NCI-H2081 treated with DMSO at 0.1 percent for 48 hours (cell line): ENCODE data around the gene FOSL2.

Source experiments
- DNase-seq: peaks from one replicate; lab custom pipeline; 2025; lab: John Stamatoyannopoulos, UW

Gene FOSL2

DNA sequence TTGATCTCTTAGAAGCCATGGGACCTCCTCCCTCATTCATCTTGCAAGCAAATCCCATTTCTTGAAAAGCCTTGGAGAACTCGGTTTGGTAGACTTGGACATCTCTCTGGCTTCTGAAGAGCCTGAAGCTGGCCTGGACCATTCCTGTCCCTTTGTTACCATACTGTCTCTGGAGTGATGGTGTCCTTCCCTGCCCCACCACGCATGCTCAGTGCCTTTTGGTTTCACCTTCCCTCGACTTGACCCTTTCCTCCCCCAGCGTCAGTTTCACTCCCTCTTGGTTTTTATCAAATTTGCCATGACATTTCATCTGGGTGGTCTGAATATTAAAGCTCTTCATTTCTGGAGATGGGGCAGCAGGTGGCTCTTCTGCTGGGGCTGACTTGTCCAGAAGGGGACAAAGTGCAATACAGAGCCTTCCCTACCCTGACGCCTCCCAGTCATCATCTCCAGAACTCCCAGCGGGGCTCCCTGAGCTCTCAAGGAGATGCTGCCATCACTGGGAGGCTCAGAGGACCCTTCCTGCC is 20.0 kb downstream of the FOSL2 start:
- DNase-seq: no peak

DNA sequence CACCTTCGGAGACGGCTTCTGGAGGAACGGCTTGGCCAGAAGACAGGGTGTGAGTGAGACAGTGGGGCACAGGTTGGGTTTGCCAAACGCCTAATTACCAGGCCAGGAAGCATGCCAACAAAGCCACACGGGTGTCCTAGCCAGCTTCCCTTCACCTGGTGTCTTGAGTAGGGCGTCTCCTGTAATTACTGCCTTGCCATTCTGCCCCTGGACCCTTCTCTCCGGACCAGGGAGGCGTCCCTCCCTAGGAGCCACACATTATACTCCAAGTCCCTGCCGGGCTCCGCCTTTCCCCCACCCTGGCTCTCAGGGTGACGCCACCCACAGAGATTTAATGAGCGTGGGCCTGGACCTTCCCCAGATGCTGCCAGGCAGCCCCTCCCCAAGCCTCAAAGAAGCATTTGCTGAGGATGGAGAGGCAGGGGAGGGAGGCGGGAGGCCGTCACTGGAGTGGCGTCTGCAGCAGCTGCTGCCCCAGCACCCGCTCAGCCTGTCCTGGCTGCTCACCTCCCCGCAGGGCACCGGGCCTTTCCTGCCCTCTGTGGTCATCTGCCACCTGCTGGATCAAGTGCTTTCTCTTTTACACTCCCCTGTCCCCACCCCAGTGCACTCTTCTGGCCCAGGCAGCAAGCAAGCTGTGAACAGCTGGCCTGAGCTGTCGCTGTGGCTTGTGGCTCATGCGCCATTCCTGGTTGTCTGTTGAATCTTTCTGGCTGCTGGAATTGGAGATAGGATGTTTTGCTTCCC is 20.7 kb downstream of the FOSL2 start:
- no peak for DNase-seq

DNA sequence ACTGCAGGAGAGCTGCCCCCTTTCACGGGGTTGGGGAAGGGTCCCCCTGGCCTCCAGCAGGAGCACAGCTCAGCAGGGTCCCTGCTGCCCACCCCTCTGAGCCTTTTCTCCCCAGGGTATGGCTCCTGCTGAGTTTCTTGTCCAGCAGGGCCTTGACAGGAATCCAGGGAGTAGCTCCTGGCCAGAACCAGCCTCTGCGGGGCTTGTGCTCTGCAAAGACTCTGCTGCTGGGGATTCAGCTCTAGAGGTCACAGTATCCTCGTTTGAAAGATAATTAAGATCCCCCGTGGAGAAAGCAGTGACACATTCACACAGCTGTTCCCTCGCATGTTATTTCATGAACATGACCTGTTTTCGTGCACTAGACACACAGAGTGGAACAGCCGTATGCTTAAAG is 21.2 kb downstream of the FOSL2 start:
- no peak for DNase-seq

DNA sequence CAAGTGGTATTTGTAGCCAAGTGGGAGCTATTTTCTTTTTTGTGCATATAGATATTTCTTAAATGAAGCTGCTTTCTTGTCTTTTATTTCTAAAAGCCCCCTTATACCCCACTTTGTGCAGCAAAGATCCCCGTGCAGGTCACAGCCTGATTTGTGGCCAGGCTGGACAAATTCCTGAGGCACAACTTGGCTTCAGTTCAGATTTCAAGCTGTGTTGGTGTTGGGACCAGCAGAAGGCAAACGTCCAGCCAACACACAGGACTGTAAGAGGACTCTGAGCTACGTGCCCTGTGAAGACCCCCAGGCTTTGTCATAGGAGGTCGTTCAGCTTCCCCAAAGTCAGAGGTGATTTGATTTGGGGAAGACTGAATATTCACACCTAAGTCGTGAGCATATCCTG is 21.9 kb downstream of the FOSL2 start:
- DNase-seq: no peak

DNA sequence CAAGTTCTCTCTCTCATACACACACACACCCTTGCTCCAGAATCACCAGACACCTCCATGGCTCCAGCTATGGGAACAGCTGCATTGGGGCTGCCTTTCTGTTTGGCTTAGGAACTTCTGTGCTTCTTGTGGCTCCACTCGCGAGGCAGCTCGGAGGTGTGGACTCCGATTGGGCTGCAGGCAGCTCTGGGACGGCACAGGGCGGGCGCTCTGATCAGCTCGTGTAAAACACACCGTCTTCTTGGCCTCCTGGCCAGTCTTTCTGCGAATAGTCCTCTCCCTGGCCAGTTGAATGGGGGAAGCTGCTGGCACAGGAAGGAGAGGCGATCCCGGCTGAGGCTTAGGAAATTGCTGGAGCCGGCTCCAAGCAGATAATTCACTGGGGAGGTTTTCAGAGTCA is 22.4 kb downstream of the FOSL2 start:
- no peak for DNase-seq

DNA sequence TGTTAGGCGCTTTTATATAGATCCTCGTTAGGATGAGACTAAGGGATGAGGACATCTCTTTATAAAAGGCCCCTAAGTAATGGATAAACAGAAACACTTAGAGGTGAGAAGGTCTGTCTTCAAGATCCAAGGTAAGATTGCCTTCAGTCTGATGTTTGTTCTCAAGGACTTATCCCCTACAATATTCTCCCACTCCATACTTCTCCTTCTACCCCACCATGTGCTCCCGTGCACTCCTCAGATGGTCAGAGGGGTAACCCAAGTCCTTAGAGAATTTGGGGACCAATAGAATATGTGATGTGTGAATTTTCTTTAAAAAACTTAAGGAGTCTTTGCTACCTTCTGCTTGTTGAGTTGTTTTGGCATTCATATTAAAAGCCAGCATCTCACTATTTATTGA is 23.1 kb downstream of the FOSL2 start:
- no peak for DNase-seq

GRCh38 chr2:28419003-28419402 is 26.3 kb downstream of the FOSL2 start:
- no peak for DNase-seq

GRCh38 chr2:28419443-28420270 is 27.0 kb downstream of the FOSL2 start:
- no peak for DNase-seq

GRCh38 chr2:28420722-28421121 is 28.1 kb downstream of the FOSL2 start:
- no peak for DNase-seq

GRCh38 chr2:28422908-28423741 is 30.5 kb downstream of the FOSL2 start:
- no peak for DNase-seq

- DNase-seq: no peak
These were observed 31.4 kb downstream of the FOSL2 start for GRCh38 chr2:28423856-28424605.

GRCh38 chr2:28424799-28425463 is 32.3 kb downstream of the FOSL2 start:
- no peak for DNase-seq

GRCh38 chr2:28425464-28425835 is 32.8 kb downstream of the FOSL2 start:
- no peak for DNase-seq

DNA sequence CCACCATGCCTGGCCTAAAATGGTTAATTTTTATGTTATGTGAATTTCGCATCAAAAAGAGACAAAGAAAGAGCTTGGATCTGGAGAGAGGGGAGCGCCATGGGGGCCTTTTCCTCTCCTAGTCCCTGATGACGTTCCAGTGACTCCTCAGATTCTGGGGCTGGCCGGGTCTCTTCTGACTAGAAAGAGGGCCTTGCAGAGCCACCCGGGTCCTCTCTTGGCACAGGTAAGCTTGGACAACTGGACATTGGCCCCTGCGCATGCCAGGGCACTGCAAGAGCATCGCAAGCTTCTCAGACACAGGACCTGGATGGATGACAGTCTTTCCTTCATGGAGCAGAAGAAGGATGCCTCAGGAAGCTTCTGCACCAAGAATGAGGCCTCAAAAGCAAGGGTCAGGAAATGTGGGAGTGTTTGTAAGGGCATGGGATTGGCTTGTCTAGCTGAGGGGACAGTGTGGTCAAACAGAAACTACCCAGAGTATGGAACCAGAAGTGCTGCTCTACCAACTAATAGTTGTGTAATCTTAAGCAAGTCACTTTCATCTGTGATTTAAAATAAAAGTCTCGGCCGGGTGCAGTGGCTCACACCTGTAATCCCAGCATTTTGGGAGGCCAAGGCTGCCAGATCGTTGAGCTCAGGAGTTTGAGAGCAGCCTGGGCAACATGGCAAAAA is 35.2 kb downstream of the FOSL2 start:
- no peak for DNase-seq

- DNase-seq: no peak
These were observed 35.8 kb downstream of the FOSL2 start for GRCh38 chr2:28428486-28428885.

DNA sequence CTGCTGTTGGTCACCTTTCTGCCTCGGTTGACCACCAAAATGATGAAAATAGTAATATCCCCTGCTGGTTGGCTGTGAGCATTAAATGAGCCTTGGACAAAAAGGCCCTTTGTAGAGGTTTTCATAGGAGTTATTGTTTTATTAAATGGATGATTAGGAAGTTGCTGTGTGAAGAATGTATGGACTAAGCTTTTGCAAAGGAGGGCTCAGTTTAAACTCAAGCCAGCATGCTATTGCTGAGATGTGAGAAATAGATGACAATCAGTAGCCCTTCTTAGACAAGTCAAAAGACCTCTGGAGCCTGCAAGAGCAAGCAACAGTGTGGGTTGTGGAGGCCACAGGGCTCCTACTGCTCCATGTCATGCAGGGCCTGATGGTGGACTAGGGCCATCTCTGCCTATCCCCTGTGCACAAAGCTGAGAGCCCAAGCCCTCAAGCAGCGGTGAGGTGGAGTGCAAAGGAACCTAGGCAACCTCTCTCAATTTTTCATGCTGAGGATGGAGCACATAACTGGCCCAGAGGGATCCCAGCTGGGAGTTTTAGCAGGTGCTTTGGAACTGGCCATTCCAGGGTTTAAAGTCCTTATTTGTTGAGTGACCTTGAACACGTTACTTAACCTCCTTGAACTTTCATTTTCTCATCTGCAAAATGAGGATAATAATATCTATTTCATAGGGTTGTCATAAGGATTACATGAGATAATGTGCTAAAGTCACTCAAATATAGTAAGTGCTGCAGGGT is 37.1 kb downstream of the FOSL2 start:
- no peak for DNase-seq

GRCh38 chr2:28430377-28430765 is 37.7 kb downstream of the FOSL2 start:
- no peak for DNase-seq

GRCh38 chr2:28430788-28431418 is 38.2 kb downstream of the FOSL2 start:
- no peak for DNase-seq

DNA sequence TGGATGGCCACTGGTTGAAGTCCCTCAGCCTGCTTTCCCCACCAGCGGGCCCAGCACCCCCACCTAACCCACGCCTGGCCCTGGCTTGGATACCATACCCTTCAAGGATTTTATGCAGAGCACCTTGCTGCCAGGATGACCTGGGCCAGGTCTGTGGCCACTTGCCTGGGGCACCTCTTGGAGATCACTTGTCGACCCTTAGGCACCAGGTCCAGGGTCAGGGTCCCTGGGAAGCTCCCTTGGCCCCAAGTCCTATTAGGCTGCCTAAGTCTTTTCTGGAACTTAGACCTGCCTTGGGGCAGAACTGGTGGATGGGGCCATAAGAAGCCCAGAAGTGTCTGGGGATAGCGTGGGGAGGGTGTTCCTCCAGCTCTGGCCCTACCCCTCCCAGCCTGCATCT is 39.1 kb downstream of the FOSL2 start:
- DNase-seq: no peak
